Kidney epithelial cell (primary cell): Measurements from ENCODE around the gene LGR6. TPM values are rescaled to one million over a fixed set of nuclear protein-coding genes. Genes with fewer than 3 reads are reported as not detected.

ENCODE experiments used
- DNase-seq: peaks from one replicate; pipeline ENCODE4 v3.0.0-alpha.2; 2010; ENCODE audit warnings: low read depth
- H3K27me3 ChIP-seq: 2 replicates; pipeline ENCODE4 v1.6.0; 2011; ENCODE audit warnings: low read length; ENCODE audit not compliant: control insufficient read depth, insufficient read depth
- H3K36me3 ChIP-seq: 2 replicates; pipeline ENCODE4 v1.5.1; 2011; ENCODE audit warnings: low read length; ENCODE audit not compliant: control insufficient read depth, insufficient read depth
- H3K4me3 ChIP-seq: 2 replicates; pipeline ENCODE4 v1.5.1; 2011; ENCODE audit warnings: low read depth, mild to moderate bottlenecking, control low read depth, low read length
- total RNA-seq: library from RNA; depleted of rRNA; stranded (reverse); fragments of >200 nt; gene quantifications from 2 replicates; pipeline ENCODE4 v1.2.3, GENCODE V29; 2015
- TF ChIP-seq, protein P1 (sequence below): IDR thresholded peaks from 2 replicates; pipeline ENCODE4 v1.5.1; 2011; ENCODE audit warnings: mild to moderate bottlenecking, moderate library complexity, low read length, control low read depth, inconsistent platforms; ENCODE audit not compliant: insufficient read depth, poor library complexity, severe bottlenecking

LGR6 gene
- total RNA-seq, 1 donor from 2014 or later = 0.08 TPM

DNA sequence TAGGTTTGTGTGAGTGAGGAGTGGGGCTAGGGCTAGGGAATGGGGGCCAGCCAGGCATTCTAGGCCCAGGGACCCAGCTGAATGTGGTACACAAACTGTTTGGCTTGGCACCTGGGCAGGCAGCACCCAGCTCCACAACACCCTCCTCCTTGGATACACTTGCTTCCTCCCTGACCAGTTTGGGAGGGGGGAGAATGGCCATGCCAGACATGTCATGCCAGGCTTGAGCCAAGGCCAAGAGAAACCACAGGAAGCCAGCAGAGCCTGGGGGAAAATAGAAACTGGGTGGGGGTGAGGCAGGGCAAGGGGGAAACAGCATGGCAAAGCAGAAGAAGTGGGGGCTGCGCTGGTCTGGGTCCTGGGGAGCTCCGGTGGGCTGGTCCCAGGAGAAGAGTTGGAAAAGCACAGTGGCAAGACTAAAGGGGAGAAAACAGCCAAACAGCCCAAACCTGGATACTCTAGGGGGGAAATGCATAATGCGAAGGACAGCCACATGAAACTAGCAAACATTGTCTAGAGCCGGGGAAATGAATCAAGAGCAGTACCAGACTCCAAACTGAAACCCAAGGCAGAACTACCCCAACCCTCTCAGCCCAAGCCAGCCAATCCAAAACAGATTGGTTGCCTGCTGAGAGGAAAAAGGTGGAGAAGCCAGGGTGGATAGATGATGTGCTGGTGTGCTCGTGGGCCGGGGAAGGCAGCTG lies 47.9 kb downstream of the LGR6 start:
- DNase-seq = no peak
- H3K4me3 ChIP-seq = no peak overlapping the region

DNA sequence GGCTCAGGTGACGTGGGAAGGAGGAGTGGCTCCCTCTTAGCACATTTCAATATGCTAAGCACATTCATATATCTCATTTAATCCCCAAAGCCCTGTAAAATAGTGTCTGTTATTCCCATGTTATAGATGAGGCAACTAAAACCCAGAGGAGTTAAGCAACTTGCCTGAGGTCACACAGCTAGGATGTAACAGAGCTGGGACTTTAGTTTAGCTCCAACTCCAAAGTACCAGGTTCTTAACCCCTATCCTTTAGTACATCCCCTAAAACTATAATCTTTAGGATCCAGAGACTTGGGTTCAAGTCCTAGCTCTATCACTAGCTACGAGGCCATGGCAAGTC lies 48.5 kb downstream of the LGR6 start:
- Histone ChIP-seq H3K36me3 (no peaks in the 10 kb centered on the region), H3K27me3 (no peaks in the 10 kb centered on the region), H3K4me3 (no peak overlapping the region)
- TF ChIP-seq, protein P1, sequence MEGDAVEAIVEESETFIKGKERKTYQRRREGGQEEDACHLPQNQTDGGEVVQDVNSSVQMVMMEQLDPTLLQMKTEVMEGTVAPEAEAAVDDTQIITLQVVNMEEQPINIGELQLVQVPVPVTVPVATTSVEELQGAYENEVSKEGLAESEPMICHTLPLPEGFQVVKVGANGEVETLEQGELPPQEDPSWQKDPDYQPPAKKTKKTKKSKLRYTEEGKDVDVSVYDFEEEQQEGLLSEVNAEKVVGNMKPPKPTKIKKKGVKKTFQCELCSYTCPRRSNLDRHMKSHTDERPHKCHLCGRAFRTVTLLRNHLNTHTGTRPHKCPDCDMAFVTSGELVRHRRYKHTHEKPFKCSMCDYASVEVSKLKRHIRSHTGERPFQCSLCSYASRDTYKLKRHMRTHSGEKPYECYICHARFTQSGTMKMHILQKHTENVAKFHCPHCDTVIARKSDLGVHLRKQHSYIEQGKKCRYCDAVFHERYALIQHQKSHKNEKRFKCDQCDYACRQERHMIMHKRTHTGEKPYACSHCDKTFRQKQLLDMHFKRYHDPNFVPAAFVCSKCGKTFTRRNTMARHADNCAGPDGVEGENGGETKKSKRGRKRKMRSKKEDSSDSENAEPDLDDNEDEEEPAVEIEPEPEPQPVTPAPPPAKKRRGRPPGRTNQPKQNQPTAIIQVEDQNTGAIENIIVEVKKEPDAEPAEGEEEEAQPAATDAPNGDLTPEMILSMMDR = no peak
- no peak for DNase-seq

More for the DNA sequence above, 47.9 kb downstream of the LGR6 start:
- H3K36me3 ChIP-seq = no peaks in the 10 kb centered on the region
- TF ChIP-seq, protein P1 = no peak
- H3K27me3 ChIP-seq = no peaks in the 10 kb centered on the region

DNA sequence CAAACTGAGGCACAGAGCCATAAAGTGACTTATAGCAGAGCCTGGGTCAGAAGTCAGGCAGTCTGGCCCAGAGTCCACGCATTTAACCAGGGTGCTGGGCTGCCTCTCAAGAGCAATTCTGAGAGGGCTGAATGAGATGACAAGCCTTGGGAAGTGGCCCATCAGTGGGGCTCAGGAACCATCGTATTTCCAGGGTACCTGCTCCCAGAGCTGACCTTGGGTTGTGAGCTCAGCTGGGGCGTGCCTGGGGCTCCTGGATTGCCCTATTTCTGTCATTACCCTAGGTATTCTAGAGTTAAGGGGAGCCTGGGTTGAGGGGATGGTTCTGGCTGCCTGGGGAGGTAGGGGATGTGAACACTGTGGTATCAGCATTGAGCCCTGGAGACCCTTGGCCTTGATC lies 49.4 kb downstream of the LGR6 start:
- TF ChIP-seq, protein P1 = no peak
- H3K36me3 ChIP-seq = no peaks in the 10 kb centered on the region
- no peaks in the 10 kb centered on the region for H3K27me3 ChIP-seq
- DNase-seq = no peak
- no peak overlapping the region for H3K4me3 ChIP-seq

DNA sequence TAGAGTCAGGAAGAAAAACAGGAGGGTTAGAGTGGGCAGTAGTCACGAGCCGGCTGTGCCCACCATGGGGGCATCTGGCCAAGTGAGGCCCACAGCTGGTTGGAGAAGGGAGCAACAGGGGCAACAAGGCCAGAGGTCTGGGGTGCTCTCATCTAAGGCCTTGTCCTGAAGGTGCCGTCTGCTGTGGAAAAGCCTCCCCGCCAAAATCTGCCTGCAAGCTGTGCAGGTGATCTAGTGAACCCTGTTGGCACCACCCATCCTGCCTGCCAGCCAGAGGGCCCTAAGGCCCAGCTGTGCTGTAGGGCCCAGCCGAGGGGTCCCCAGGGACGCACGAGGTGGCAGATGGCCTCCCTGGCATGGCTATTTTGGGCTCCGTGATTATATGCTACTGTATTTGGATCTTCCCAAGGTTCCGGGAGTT lies 51.3 kb downstream of the LGR6 start:
- DNase-seq = no peak
- H3K36me3 ChIP-seq = no peaks in the 10 kb centered on the region
- H3K4me3 ChIP-seq = no peak overlapping the region
- no peaks in the 10 kb centered on the region for H3K27me3 ChIP-seq
- TF ChIP-seq, protein P1 = no peak

DNA sequence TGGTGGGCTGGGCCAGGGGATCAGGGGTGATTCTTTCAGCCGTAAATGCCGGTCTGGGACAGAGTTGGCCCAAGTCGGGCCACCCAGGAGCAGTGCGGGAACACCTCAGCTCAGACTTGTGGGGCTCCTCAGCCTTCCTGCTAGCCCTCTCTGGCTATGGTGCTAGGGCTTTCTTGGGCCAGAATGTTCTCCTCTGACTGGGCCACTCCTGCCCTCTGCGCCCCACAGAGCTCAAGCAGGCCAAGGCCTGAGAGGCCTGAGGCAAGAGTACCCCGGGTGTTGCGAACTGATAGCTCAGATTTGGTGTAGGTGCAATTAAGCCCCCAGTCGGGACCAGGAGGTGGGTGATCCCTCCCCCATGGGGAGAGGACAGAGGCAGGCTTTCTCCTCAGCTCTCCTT lies 51.8 kb downstream of the LGR6 start:
- Histone ChIP-seq H3K36me3 (no peaks in the 10 kb centered on the region), H3K4me3 (no peak overlapping the region), H3K27me3 (no peaks in the 10 kb centered on the region)
- TF ChIP-seq, protein P1 = no peak
- DNase-seq = no peak

DNA sequence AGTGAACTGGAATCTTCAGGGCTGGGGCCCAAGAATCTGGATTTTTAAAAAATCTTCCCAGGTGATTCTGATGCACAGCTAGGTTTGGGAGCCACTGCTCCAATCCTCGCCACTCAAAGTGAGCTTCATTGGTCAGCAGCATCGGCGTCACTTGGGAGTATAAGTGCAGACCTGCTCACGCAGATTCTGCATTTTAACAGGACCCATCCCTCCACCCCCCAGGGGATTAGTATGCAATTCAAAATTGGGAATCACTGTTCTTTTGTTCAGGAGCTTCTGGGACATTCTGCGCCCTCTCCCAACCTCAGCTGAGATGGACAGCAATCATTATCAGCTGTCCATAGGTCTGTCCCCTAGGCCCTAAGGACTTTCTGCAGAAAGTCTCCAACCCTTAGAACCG lies 53.5 kb downstream of the LGR6 start:
- no peak overlapping the region for H3K4me3 ChIP-seq
- DNase-seq = no peak
- TF ChIP-seq, protein P1 = no peak
- H3K36me3 ChIP-seq = no peaks in the 10 kb centered on the region
- H3K27me3 ChIP-seq = peaks cover 12% of the 10 kb centered on the region
